Activated CD8-positive, alpha-beta memory T cell treated with anti-CD3 and anti-CD28 coated beads, Interleukin-2, amount 50 U/mL, for 4 hours (primary cell): Measurements from ENCODE around the gene RAPGEF4.
A peak's percentile ranks its signal among the peaks of the same experiment; 100 is the strongest.

Source experiments
- DNase-seq: peaks from one replicate; pipeline ENCODE4 v3.0.0-alpha.2; 2020

RAPGEF4 gene

DNA sequence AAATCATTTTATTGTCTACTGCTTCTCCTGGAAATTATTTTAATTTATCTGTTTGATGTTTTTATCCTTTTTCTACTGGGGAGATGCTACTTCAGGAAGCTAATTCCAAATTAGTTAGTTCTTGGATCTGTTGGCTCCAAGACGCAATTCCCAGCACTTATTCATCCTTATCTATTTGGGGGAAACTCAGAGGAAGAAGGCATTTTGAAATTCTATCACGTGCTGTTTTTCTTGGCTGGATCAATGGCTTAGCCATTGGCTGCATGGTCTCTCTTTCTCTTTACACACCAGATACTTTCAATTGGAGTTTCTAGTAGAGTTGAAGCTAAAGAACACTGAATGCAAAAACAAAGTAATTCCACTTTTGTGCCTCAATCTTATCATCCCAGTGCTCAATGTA lies 98.3 kb downstream of the RAPGEF4 start:
- no peak for DNase-seq

DNA sequence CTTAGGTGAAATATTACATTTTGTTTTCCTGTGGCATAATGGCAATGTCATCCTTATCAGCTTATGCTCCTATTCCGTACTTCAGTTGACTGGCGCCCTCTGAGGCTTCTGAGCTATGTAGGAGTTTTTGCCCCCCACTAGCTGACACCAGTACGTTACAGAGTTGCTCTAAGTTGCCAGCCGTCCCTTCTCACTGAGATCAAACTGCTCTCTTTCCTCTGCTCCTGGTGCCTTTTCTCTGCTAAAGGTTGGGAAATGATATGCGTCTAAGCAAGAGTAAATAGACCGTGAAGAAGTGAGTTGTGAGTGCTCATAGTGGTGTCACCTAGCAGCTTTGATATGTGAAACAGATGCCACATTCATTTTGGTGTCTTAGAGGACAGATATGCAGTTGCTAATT lies 99.2 kb downstream of the RAPGEF4 start:
- DNase-seq, result no peak

DNA sequence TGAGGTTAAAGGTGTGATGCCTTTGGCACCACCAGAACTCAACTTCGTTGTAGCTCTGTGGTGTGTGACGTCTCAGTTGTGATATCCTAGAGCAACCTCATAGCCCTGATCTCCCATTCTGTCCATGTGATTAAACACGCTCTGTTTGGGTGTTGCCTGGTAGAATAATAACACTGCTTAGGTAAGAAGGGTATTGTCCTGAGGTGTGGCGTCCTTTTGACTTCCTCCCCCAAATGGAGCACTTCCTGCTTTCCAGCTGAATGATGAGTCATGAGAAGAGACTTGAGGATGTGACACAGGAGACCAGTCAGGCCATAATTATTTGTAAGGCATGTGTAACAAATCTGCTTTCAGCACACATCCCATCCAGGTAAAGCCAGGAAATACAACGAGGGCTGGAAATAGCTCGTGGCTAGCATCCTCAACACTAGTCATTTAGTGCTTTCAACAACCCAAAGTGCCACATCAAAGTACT lies 100.7 kb downstream of the RAPGEF4 start:
- DNase-seq, result no peak

DNA sequence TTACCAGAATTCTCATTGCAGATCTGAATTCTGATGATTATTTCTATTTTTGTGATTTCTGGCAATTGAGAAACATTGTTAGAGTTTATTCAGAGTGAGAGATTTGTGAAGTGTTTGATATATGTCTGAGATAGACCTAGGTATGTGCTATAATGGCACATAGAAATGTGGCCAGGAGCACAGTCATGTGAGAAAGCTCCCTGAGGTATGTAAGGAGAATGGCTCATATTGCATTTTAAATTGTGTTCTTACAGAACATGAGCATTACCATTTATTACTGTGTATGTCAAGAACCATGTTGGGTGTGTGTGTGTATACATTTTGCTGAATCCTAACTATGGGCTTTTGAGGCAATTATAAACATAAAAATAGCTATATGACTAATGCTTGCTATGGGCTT lies 101.2 kb downstream of the RAPGEF4 start:
- DNase-seq, result no peak

DNA sequence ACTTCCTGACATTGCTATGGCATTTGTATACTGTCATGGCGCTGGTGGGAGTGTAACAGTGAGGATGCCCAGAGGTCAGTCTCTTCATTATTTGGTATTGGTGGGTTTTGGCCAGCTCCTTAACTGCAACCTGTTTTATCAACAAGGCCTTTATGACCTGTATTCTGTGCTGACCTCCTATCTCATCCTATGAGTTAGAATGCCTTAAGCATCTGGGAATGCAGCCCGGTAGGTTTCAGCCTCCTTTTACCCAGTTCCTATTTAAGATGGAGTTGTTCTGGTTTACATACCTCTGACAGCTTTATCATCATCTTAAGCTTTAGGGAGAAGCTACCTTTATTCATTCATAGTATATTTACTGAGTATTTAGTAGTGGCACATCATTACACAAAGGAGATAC lies 103.8 kb downstream of the RAPGEF4 start:
- DNase-seq, result no peak

DNA sequence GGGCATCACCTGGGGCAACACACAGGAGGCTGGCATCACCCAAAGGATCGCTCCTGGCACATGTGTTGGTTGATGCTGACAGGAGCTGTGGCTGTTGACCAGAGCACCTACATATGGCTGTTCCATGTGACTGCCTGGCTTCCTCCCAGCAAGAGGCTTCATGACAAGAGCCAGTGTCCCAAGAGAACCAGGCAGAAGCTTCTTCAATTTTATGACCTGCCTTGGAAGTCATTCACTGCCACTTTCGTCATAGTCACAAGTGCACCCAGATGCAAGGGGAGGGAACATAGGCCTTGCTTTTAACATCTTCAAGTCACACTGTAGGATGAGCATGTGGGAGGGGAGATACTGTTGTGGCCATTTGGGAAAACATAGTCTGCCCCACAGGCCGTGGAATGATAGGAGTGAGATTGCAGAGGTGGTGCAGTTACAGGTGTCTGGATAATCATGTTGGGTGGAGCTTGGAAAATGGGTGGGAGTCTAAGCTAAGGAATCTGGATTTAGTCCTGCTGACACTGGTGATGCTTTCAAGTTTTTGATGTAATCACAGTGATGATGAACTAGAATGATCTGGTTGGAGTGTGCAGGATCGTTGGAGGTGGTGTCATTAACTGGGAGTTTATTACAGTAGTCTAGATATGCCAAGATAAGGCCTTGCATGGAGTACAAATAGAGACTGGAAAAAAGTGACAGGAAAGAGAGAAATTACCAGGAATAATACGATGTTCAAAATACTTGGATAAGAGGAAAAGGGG lies 107.0 kb downstream of the RAPGEF4 start:
- no peak for DNase-seq

DNA sequence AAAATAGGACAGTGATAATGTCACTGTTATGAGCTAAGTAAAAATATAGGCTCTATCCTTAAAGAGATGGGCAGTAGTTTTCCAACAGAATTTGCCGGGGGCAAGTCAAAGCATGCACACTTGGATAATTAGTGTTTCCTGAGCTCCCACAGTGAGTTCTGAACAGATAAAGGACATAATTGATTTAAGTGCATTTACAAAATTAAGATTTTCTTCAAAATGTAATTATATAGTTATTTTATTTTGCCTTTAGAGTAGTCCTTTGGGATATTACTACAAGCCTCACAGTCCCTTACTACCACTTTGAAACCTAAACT lies 107.6 kb downstream of the RAPGEF4 start:
- DNase-seq, result no peak

DNA sequence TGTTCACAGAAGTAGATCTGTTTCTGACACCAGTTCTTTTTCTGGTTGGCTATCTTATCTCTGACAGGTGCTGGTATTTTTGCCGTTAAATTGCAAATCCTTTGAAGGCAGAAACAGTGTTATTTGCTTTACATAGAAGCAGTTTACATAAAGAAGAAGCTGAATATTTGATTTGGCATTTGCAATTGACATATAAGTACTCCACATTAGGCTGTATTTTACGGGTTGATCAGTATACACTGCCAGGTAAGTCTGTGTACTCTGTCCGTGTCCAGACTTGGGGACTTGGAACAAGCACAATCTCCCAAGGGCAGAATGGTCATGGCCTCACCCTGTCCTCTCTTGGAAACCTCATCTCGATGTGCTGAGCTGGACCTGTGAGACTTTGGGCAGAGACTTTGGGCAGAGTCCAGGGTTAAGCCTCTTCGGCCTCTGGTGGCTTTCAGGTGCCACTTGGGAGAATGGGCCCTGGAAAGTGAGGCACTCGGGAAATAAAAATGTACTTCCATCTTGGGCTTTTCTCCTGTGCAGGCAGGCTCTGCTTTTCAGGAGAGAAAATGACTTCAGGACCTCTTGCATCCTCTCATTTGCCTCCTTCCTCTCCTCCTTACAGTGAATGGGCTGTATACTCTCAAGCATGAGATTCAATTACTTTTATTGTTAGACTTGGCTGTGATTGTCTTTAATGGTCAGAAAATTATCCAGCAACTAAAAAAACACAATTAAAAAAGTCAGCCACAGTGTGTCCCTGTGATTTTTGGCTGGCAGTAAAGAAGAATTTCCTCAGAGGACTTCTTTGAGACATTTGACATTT lies 108.5 kb downstream of the RAPGEF4 start:
- no peak for DNase-seq

DNA sequence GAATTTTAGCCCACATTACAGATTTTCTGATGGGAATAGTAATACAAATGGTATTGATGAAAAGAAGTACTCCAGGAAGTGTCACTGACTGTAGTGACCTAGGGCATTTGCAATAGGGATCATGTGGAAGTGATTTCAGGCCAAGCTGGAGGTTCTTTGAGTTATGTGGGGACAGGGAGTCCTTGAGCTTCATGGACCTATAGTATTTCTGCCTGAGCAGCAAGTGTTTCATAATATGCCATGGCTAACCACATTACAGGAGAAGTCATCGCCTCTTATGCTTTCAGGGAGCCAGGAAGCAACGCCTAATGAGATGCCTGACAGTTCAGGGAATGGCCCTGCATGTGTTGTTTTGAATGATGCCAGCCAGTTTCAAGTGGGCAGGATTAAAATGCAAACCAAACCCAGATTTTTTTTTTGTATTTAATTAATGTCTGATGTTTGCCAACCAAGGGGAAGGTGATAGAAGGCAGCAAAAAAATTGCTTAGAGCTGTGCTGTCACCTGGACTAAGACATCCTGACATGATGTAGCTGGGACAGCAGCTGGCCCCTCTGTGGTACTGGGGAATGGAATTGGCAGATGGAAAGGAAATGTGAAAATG lies 109.5 kb downstream of the RAPGEF4 start:
- DNase-seq, result no peak

DNA sequence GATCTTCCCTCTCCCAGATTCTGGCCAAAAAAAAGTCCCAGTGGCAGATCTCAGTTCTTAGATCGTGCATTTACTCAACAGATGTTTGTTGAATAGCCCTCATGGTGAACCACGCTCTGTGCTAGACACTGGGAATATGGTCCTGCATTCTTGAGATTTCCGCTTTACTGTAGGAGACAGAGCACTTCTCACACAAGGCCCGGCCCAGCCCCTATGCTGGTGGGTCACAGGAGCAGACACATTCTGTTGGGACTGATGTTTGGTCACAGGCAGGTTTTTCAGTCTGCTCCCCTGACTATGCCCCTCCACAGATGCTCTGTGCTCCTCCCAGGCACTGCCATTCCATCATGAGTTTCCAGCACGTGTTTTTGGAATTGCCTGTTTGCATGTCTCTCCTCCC lies 110.9 kb downstream of the RAPGEF4 start:
- DNase-seq, result no peak

DNA sequence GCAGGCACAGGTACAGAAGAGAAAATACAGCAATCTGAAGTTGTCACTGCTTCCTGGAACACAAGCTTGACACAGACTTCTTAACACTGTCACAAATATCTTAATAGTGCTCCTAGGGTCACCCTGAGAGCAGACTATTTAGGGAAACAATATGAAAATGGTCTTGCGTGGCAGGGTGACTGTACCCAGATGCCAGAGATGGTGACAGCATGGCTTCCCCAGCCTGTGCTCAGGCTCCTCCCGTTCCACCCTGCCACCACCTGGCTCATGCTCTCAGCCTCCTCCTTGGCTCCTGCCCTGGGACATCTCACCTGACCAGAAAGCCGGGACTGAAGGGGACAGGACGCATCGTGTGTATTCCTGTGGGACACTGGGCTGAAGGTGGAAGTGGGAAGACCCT lies 111.5 kb downstream of the RAPGEF4 start:
- no peak for DNase-seq

DNA sequence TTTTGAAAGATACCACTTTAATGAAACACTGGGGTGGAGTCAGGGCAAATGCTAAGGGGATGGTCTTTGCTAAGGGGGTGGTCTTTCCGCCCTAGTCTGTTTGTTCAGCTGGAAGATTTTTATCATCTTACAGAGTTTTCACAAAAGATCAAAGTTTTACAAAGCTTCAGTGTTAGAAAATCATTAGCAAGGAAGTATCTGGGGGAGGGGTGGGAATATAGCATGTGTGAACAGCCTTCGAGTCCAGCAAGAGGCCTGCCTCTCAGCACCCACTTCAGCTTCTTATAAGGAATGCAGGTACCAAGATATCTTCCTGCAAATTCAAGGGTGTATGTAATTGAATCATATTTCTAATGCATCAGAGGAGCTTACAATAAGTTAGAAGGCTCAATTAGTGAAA lies 112.9 kb downstream of the RAPGEF4 start:
- DNase-seq, result no peak

DNA sequence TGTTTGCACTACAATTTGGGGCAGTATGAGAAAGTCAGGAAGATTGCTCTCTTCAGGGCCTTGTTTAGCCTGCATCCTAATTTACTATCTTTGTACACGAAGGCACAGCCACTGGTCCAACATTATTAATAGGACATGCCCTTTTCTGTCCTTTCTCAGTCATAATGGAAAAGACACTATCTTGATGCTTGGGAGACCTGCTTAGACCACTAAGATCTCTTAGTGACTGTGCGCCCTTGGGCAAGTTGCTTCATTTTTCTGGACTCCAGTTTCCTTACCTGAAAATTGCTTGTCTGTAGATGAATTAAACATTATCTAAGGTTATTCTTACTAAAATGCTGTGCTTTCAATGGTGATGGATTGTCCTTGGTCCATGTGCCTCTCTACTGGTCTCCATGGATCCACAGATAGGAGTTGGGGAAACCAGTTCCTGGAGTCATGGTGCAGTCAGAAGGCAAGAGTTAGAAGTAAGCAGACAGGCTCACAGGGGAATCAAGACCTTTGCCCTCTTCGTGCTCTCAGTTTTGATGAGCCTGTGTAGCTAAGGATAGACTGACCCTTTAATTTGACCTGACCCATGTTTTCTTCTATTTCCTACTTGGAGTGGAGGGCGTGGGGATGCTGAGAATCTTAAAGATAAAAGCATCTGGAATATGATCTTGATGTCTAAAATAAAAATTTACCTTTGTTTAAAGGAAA lies 114.0 kb downstream of the RAPGEF4 start:
- DNase-seq, result no peak

DNA sequence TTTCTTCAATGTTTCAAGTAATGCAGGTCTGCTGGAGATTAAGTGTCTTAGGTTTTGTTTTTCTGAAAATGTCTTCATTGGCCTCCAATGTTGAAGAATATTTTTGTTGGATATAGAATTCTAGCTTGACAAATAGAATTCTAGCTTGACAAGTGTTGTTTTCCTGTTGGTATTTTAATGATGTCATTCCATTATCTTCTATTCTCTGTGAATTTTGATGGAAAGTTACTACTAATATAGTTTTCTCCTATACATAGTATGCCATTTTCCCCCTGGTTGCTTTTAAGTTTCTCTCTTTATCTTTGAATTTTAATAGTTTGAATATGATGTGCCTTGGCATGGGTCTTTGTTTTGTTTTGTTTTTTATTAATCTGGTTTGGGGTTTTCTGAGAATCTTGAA lies 119.9 kb downstream of the RAPGEF4 start:
- DNase-seq, result no peak

DNA sequence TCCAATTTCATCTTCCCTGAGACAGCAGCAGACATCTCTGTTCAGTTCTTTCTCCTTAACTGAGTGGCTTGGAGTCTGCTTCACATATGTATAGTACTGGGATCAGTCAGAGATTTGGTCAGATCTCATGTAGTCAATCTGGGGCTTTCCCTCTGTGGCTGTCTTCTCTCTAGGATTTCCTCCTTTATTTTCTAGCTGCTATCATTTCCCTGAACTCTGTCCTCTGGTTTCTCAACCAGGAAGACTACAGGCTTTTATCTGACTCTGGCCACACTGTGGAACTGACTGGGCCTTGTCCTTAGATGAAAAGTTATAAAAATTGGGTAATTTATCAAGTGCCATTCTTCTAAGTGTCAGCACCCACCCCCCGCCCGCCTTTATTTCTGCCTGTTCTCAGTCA lies 121.0 kb downstream of the RAPGEF4 start:
- no peak for DNase-seq

DNA sequence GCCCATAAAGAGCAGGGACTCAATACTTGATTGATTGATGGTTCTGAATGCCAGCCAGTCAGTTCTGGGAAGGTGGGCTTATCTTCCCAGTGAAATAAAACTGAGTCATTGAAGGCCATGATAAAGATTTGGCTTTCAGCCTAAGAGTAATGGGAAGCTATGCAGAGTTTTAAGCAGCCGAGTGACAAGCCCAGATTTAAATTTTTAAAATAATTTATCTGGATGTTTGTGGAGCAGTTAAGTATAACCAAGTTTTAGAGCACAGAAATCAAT lies 122.8 kb downstream of the RAPGEF4 start:
- no peak for DNase-seq

DNA sequence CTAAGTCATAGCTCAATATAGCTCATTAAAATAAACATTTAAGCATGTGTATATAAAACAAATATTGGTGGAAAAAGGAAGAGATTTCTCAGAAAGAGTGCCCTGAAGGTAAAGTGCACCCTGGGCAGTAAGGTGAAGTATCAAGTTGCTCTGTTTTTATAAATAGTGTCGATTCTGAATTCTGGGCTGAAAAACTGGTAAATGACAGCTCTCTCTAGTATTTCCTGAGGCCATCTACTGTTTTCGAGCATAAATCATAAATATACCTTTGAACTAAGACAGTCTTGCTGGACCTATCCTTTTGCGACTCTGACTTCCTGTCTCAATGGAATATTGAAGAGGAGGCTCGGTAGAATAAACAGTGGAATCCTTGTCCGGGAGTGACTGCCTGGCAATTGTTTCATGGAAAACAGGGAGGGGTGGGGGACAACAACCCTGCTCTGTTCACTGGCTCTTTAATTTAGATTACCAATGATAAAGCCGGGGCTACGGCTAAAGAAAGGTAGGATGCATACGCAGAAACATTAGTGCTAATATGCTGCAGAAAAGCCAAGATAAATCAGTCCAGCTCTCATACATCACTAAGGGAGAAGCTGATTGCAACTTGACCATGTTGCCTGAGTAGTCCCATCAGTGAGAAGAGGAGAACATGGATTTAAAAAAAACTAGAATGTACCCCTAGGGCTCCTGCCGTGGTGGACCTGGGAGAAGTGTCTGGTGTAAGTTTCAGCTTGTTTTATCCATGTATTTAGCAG lies 124.1 kb downstream of the RAPGEF4 start:
- no peak for DNase-seq

DNA sequence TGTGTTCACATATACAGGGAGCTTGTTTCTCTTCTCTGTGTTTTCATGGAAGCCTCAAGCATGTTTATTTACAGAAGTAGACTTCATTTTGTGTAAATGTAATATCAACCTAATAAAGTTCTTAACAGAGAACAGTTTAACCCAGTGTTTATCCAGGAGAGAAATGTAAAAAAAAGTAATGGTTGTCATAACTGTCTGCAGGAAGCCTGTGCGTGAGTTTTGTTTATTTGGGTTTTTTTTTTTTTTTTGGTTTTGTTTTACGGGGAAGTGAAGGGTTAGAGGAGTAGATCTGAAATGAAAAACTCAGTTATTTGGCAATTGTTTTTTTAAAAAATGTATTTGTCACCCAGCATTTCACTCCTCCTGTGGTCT lies 124.7 kb downstream of the RAPGEF4 start:
- DNase-seq, result no peak

DNA sequence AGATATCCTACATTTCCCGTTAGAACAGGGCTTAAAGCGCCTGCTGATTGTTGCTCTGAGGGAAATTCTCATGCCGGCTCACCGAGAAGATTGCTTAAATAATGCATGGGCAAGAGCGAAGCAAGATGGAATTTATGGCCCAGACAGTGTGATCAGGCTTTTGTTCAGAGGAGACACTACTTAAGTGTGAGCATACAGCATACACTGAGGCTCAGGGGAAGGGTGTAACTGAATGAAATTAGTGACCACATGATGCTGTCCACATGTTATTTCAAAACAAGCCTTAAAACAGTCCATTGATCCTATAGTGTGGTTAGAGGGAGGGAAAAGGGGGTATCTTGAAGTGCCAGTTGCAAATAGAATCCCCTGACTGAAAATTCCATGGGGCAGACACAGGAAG lies 125.5 kb downstream of the RAPGEF4 start:
- DNase-seq, result no peak

DNA sequence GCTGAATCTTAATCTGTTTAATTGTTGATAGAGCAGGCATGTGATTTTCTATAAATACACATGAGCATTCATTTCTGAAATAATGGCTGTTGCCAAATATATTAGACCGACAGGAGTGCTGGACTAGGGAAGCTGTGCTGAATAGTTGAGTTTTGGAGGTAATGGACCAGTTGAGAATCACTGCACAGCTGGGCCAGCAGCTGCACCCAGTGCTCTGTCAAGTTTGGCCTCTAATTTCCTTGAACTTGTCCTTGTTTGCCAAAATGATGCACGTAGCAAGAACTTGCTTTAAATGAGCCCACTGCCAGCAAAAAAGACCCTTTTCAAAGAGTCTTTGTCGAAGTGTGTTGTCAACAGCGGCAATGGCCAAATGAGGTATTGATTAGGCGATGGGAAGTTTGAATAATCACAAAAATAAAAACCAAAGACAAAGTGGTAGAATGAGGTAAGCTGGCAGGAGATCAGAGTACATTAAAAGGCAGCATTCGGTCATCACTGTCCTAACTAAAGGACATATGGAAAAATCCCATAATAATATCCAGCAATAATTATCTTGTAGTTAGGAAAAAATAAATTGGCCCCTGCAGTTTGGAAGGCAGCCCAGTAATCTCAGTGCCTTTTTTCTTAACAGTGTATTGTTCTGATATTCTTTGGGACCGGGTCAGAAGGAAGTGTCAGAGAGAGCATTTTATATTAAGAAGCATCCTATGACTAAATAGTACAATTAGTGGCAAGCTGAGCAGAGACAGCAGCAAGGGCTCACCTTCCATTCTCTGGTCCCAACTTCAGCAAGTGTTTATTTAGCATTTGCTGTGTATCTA lies 126.2 kb downstream of the RAPGEF4 start:
- DNase-seq, result no peak

DNA sequence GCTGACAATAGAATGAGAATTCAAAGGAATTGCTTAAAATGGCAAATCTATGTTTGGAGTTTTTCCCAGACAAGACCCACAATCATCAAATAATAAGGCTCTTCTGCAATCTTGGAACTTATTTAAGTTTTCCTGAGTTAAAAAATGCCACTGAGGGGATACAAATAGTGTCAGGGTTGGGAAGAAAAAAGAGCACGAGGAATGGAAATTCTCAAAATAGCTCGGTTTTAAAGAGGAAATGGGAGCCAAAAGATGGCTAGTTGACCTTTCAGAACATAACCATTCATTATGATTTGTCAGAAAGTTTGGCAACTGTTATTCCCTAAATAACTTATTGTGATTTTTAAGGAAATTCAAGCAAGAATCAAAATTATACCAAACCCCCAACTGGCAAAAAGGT lies 127.7 kb downstream of the RAPGEF4 start:
- DNase-seq, result no peak

DNA sequence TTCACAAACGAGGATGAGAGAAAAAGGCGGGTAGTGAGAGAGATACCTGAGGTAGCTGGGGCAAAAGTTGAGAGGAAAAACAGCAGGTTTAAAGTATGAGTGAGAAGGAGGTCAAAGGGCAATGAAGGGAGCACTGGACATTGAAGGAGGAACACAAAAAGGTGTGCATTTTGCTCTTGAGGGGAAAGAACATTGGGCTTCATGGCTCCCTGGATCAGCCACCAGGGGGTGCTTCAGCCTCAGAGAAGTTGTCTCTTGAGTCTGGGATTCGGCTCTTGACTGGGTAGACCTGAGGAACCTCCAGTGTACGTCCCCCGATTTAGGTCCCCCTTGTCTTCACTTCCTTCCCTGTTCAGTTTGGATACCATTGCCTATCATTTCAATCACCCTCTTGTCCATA lies 128.5 kb downstream of the RAPGEF4 start:
- DNase-seq, result peak; percentile 17
